GM12864 (cell line): ENCODE data around the gene SLC7A9.

ENCODE experiments used
- DNase-seq: peaks from one replicate; pipeline ENCODE4 v3.0.0-alpha.2; 2011; ENCODE audit warnings: low read depth
- H3K4me3 ChIP-seq: 2 replicates; pipeline ENCODE4 v1.5.1; 2011; ENCODE audit warnings: mild to moderate bottlenecking, low read depth, low read length, control low read depth
- TF ChIP-seq, protein P1 (sequence below): IDR thresholded peaks from 2 replicates; pipeline ENCODE4 v1.5.1; 2011; ENCODE audit warnings: low read depth, mild to moderate bottlenecking, moderate library complexity, low read length, control low read depth, inconsistent platforms; ENCODE audit errors: missing control alignments

Gene SLC7A9

DNA sequence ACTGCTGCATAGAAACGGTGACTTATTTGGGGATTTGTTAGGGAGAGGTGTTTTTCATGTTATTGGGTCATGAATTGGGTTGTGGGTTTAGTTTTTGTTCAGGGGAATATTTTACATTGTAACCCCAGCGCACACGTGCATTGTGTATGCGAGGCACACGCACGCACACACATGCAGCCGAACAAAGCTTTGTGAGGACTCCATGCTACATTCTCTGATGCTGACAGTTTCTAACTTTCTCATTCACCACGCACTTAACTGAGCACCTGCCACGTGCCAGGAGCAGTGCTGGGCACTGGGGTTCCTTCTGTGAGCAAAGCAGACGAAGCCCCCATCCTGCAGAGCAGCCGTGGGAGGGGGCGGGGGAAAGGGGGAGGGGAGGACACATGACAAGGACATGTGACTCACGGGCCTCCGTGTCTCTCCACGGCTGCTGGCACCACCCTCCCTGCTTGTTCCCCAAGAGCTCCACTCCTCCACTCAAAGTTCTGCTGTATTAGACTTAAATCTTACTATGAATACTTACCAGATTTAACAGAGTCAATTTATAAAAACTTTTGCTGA, 55.6 kb downstream of the SLC7A9 start:
- no peak overlapping the region for H3K4me3 ChIP-seq
- DNase-seq: no peak
- TF ChIP-seq, protein P1, sequence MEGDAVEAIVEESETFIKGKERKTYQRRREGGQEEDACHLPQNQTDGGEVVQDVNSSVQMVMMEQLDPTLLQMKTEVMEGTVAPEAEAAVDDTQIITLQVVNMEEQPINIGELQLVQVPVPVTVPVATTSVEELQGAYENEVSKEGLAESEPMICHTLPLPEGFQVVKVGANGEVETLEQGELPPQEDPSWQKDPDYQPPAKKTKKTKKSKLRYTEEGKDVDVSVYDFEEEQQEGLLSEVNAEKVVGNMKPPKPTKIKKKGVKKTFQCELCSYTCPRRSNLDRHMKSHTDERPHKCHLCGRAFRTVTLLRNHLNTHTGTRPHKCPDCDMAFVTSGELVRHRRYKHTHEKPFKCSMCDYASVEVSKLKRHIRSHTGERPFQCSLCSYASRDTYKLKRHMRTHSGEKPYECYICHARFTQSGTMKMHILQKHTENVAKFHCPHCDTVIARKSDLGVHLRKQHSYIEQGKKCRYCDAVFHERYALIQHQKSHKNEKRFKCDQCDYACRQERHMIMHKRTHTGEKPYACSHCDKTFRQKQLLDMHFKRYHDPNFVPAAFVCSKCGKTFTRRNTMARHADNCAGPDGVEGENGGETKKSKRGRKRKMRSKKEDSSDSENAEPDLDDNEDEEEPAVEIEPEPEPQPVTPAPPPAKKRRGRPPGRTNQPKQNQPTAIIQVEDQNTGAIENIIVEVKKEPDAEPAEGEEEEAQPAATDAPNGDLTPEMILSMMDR: no peak

DNA sequence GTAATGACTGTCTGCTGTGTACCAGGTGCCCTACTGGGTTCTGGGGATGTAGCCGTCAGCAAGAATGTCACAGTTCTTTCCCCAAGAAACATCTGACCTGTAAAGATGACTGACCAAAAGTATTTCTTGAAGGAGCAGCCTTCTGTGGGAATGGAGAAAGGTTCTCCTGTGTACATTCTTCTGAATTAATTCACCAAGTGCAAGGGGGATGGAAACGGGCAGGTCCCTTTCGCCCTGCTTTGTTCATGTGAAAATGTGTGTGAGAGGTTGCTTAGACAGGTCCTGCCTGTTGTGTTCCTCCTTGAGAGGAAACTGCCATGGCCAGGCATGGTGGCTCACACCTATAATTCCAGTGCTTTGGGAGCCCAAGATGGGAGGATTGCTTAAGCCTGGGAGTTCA, 57.0 kb downstream of the SLC7A9 start:
- no peak for DNase-seq
- TF ChIP-seq, protein P1: no peak
- H3K4me3 ChIP-seq: no peak overlapping the region

DNA sequence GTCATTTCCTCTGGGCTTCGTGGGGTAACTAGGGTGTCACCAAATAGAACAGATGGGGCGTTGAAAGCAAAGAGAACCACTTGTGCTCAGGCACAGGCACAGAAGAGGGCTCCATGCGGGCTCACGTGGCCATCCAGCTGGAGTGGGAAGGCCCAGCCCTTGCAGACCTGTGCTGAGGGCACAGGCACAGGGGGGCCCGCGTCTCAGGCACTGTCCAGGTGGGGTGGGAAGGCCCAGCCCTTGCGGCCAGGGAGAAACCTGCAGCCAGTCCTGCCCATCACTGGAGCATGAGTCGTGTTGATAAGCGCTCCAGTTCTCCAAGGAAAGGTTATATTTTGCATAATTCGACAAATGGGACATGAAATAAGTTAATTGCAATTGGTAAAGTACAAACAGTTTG, 57.5 kb downstream of the SLC7A9 start:
- no peak for DNase-seq
- H3K4me3 ChIP-seq: no peak overlapping the region

DNA sequence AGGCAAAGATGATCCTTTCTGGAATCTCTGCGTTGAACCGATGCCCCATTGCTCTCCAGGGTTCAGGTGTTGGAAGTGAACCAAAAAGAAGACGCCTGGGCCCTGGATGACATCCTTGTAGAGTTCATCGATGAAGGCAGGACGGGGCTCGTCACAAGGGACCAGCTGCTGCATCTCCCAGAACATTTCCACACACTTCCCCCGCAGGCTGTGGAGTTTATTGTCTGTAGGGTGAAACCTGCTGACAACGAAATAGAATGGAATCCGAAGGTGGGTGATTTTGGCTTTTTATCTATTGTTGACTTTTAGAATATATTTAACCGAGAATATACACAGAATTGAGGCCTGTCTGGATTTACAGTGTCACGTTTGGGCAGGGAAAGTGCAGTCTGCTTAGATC, 58.4 kb downstream of the SLC7A9 start:
- no peak for DNase-seq
- TF ChIP-seq, protein P1: no peak
- no peak overlapping the region for H3K4me3 ChIP-seq

More for the DNA sequence above, 57.5 kb downstream of the SLC7A9 start:
- TF ChIP-seq, protein P1: no peak

DNA sequence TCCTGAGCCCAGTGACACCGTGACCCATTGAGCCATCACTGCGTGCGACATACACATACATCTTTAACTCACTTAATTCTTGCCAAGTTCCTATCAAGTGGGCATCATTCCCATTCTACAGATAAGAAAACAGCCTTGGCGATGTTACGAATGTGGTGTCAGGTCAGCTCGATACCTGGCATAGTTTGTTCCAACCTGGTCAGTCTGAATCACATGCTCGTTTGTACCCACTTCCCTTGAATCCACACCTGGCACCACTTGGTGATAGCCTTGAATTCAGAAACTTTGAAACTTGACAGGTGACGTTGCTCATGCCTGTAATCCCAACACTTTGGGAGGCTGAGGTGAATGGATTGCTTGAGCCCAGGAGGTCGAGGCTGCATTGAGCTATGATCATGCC, 59.1 kb downstream of the SLC7A9 start:
- H3K4me3 ChIP-seq: no peak overlapping the region
- DNase-seq: no peak
- TF ChIP-seq, protein P1: no peak

DNA sequence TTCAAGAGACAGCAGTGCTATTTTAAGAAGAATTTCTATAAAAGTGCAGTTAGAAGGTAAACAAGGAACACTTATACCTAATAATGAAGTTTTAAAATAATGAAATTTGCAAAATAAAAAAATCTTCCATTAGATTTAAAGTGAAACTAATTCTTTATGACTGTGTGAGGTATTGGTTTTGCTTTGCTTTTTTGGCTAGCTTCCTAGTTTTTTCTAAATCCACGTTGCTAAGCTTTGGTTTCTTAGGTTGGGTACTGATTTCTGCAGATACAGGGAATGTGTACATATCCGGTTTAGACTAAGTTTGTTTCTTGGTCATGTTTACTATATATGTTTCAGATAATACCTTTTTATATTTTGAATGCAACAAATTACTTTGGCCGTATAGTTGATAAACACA, 59.8 kb downstream of the SLC7A9 start:
- no peak for DNase-seq
- TF ChIP-seq, protein P1: no peak
- H3K4me3 ChIP-seq: no peak overlapping the region

DNA sequence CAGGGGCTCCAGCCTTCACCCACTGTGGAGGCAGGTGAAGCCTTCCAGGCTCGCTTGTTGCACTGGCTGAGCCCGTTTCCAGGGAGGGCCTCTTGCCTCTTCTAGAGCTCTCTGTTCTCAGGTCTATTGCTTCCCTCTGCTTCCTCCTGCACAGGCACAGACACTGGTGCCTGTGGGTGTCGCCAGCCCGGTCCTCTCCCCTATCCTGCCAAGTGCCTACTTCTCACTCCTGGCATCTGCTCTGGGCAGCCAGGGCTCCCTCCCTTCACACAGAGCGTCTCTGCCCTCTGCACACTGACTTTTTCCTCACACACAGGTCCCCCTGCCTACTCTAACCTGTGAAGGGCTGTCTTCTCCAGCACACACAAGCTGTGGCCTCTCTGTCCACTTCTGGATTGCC, 60.3 kb downstream of the SLC7A9 start:
- TF ChIP-seq, protein P1: no peak
- DNase-seq: no peak
- no peak overlapping the region for H3K4me3 ChIP-seq
